NOMO-1 (cell line): ENCODE data around the gene DST.

Source experiments
- DNase-seq, 2 experiments: peaks; one replicate each; lab custom pipeline; 2025; ENCODE audit not compliant: unreplicated experiment in 2 of 2; lab: John Stamatoyannopoulos, UW

The DST gene

DNA sequence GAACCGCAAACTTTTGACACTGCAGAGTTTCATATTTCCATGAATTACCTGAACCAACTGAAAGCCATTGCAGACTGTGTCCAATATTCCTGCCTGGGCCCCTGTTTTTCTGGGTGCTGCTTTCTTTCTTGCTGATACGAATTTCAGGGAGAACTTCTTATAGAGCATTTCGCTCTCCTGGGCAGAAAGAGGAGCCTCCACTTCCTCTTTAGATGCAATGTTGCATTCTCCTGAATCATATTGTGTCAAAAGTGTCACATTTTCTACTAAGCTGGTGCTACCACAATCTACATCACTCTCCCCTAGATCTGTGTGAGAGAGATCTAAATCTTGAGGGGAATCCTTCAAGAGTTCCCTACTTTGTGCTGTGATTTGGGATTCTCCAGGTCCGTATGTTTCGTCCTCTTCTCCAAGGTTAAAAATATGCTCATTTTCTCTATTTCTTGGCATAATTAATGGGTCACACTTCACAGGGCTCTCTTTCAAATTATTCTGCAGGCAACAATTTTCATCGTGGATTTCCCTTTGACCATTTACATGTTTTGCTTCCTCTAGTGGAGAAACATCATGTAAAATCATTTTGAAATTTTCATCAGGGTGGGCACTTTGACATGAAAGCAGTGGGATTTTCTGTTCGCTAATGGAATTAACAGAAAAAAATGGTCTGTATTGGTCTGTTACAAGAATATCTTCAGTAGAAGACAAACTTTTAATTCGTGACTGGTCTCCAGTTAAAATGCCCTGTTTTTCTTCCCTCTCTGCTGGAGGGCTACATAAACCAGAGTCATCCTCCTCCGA is 102.3 kb downstream of the DST start:
- peak; percentile 16 to 63 for DNase-seq

DNA sequence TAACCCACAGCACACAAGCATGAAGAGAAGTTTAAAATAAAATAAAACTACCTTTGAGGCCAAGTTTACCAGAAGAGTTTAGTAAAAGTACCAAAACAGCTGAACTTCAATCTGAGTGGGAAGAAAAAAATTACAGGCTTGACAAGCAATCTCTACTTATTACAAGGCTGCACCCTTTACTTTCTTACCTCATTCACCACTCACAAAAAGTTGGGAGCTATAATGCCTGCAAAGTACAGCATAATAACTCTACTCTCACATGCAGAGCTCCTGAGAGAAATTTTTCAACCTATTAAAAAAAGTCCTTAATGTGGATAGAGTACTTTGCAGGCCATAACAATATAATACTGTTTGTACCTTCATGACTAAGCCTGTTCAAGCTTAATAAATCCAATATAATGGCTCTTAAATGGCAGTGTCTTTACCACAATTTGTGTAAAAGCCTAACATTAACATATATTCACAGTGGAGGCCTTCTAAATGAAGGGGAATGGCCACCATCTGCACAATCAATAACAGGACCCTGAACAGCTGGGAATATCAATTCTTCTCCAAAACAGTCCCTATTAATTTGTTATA is 103.1 kb downstream of the DST start:
- no peak for DNase-seq

DNA sequence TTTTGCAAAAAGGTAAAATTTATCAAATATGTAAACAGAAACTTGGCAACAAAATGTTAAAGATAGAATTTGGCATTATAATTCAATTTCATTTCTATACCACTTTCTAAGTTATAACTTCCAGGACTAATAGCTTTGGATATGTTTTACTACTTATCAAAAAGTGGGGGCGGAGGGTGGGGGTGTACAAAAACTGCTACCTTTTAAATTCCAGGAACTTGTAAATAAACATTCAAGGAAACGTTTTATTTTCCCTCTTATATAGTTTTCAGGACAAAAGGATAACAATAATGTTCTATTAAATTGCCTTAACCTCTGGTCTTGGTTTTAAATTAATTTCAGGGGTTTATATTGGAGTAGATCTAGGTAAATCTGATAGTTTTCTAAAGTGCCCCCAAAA is 103.8 kb downstream of the DST start:
- no peak for DNase-seq

DNA sequence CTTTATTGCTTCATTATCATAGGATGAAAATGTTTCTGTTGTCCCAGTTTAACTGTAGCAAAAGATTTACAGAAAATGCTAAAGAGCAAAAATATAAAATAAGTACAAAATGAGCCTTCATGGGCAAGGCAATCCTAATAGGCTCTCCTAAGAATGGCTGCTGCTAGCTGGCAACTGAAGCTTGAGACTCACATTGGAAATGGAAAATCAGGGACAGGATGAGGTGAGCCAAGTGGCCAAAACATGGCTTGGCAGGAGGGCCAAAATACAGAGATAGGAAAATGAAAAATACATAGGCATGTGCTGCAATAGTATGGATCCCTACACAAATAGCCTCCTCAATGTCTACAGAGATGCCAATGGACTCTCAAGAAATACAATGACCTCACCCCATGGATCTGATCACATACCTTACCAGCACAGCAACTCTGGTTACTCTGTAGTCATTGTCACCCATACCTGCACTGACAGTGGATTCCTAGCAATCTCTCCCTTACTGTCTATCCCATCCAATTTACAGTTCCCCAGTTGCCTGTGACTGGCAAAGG is 105.4 kb downstream of the DST start:
- DNase-seq, result no peak

DNA sequence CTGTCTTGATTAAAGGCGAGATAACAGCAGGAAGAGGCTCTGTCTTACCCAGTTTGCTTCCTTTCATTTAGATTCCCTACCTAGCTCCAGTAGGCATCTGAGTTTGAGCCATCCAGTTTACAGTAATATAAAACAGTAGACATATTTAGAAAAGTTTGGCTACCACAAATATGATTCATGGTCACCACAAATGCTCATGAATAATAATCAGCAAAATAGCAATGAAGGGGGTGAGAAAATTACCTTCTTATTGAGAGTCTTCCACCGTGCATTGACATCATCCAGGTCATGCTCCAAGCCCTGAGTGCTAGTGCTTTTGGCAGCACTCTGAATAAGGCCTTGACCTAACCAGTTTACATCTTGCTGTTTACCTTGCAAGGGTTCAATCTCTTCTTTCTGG is 106.2 kb downstream of the DST start:
- no peak for DNase-seq

DNA sequence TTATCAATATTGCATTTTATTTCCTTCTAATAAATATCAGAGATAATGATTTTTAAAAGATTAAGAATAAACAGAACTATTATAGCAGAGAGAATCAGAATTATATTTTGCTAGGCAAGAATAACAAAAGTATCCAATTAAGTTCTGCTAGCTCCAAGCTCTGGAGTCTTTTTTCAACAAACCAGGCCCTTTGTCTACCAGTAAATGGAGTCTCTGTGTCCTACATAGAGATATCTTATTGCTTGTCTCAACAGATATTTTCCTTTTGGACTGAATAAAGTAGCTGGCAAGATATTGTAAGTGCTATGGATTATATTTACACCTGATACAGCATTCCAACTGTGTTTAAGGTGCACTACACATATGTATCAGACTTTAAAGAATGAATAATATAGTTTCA is 107.1 kb downstream of the DST start:
- no peak for DNase-seq

DNA sequence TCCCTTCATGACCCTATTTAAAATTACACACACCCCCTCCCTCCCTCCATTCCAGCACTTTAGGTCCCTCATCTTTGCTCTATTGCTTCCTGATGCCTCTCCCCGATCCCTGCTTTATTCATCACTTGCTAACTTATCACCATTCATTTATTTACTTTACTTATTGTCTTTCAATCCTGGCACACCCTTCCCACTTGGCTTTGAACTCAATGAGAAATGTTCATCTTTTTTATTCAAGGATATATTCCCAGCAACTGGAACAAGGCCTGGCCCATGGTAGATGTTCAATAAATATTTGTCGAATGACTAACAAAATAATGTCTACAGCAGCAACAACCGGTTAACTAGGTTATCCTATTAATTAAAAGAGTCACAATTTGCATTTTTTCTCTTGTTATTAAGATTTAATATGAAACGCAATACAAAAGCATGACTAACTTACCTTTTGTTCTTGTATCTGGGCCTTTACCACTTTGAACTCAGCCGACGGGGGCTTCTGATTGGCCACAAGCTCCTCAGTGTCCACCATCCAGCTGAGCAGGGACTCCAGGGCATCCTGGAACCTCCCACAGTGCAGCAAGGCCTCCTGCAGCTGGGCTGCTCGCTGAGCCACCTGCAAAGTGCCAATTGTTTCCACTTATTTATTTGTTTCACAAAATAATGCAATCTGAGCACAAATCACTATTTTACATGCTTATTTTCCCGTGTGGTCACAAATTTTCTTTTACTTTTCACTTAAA is 107.8 kb downstream of the DST start:
- no peak for DNase-seq

DNA sequence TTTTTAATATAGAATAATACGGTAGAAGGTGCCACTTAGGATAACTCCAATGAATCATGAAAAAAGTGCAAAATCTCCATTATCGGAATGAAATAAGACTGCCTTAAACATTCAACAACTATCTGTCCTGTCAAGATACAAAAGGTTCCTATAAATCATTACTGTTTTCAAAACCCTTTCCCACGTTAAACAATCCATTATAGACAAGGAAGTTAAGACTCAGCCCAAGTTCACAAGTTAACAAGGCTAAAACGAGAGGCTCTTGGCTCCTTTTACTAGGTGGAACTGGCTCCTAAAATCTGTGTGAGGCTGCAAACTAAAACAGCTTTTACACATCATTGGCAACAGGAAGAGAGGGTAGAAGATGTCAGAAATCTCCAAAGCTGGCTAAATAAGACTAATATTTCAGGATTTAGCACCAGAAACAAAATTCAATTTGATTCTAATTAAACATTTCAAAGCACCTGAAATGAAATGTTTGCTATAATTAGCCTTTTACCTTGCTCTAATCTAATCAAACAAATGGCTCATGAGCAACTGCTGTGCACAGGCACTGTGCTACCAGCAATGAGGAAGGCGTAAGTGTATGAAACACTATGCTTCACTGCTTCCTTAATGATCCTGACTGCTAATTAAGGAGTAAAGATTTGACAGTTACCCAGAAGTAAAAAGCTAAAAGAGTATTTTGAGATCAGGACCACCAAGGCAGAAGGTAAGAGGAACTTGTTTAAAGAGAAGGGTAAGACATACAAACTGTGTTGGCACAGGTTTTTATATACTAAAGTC is 109.7 kb downstream of the DST start:
- DNase-seq, result no peak

DNA sequence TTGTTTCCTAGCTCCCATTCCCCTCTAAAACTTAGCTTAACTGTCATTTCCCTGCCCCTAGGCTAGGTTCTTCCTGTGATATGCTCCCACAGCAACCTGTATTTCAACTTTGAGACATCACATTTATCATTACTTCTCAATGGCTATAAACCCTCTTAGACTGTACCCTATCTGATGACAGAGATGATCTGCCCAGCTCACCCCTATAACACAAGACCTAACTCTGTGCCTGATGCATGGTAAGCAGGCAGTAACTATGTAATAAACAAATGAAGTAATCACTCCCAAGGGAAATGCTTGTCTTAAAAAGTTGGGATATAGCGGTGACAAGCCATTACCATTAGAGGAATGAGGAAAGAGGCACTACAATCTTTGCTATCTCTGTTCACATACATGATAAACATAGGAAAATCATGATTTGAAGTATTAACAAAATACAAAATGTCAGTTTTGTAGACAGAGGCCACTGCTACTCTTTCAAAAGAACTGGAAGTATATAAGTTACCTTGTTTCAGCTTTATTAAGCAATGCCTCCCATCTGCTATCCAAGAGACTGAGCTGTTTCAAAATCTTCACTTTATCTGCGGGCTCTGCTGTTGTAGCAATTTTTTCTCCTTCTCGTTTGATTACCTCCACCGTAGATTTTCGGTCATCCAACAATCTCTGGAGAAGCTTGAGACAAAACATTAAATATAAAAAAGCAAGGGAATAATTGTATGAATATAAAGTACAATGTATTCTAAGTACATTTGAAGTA is 110.7 kb downstream of the DST start:
- DNase-seq, result no peak

DNA sequence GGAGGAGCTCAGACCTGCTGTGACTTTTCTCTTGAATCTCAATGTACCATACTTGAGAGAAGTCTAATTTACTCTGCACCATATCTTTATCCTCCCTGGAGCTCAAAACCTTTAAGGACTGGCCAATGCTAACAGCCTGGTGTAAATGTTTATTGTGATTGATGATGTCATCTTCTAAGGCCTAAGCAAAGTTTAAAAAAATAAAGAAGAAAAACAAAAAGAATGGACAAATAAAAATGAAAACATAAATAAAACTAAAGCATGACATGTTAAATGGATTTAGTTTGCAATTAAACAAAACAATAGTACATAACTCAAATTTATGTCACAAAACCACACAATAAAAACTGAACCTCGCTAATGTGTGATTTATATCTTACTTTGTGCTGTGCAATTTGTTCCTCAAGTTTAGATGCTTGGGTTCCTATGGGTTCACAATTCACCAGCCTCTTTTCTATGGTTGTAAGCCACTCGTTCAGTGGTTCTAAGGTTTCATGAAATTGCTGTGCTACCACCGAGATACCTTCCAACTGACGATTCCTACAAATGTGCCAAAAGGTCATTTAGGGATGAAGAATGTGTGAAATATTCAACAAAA is 113.0 kb downstream of the DST start:
- DNase-seq, result no peak

DNA sequence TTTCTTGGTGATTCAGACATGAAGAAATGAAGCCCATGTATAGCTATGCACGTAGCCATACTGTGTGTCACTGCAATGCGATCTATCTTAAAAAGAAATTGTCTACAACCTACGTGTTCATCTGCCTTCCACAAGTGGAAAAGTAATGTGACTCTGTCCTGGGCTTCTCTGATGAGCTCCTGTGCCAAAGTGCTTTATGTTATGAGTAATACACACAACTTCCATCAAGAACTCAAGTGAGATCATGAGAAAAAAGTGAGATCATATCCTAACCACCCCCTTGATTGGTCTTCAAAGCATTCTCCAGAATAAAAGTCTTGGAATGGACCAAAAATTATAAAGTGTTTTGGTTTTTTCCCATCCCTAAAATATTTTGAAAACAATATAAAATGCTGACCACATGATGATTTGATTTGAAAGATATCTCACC is 114.3 kb downstream of the DST start:
- no peak for DNase-seq

DNA sequence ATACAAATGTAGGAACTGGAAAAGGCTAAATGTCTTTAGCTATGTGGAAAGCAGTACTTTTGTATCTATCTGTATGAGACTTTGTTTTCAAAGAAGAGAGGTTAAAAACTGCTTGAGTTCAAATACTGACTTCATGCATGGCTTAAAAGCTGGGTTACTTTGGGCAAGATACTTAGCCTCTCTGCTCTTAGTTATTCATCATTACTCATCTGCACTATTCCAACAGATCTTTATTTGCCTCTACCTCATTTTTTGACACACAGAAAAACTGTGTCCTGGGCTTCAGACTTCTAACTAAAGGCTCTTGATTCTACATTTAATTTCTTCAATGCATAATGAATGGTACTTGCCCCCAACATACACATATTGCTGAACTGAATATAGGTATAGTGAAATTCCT is 114.8 kb downstream of the DST start:
- DNase-seq, result no peak

DNA sequence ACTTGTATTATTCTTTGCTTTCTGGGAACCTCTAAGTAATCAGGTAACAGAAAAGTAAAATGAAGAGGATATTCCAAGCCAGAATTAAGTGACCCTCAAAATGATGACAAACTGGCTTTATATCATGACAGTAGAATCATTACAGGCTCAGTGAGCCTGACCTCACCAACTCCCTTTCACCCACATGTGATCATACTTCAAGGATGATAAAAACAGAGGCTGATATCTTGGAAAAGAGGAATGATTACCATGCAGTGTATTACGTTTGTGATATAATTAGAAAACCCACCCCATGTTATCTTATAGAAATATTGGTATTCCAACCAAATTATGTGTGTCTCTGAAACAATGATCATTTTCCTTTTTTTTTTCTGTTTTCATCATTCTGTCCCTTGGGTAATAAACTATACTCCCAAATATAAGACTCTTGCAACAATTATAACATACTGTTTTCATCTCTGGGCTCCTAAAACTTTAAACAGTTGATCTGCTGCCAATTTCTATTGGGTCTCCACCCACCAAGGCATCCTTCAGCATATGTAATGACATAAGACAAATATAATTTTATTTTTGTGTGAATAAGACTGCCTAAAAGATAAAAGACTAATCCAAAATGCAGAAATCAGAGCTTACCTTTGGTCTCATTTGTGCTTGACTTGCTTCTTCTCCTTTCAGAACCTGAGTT is 115.7 kb downstream of the DST start:
- DNase-seq, result no peak

DNA sequence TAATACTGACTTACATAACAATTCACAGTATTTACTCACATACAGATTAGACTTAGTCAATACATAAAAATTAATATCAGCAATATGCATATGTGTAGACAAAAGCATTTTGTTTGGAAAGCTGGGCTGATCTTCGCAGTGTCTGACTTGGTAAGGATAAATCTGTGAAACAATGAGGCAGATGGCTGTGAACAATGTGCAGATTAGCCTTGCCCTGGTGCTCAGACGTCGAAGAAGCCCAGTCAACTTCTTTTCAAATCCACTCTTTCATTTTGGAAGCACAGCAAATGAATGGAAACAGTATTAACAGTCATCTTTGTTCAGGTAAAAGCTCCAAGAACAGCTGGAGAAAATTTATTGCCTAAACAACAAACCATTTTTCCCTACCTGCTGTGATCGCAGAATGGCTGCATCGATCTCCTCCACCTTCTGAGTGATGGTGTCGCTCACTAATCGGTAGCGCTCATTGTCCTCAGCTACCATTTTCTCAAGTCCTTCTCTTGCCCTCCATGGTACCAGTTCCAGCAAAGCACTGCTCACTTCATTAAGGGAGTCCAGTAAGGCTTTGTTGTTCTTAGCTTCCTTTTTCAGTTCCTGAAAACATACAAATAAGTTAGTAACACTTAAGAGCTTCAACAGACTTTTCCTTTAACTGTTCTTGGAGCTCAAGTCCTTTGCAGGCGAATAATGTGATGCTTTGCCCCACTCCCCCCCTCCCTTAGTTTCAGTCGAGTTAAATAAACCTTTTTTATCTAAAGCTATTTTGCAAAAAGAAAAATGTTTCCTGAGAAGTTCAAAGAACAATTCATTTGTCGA is 116.5 kb downstream of the DST start:
- DNase-seq, result no peak

DNA sequence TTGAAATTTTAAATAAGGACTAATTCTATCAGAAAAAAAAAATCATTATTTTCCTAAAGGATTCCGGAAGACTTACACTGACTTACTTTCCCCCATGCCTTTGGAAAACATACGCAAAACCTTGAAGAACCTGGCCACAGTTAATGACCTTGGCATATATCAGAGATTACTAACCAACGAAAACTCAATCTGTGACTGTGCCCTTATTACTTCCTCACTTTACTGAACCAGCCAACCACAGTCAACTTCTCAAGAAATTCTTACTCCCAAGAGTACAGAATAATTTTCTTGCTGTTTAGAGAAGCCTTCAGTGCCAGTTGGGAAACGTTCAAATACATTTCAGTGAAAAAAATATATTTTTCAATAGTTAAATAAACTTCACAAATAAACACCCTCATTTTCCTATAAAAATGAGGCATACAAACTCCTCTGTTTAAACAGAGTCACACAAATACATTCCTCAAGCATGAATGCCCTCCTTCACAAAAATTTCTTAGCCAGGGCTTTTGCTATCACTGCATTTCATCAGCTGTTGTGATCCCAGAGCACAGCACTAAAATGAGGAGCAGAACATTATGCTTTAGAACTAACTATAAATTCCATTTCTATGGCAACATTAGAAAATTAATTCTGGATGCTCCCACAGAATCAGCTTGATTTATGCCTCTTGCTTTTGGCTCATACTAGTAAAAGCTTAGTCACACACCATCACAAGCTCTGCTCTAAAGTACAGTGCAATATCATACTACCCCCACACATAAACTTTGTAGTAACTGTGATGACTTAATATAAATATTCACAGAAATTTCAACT is 117.6 kb downstream of the DST start:
- no peak for DNase-seq

DNA sequence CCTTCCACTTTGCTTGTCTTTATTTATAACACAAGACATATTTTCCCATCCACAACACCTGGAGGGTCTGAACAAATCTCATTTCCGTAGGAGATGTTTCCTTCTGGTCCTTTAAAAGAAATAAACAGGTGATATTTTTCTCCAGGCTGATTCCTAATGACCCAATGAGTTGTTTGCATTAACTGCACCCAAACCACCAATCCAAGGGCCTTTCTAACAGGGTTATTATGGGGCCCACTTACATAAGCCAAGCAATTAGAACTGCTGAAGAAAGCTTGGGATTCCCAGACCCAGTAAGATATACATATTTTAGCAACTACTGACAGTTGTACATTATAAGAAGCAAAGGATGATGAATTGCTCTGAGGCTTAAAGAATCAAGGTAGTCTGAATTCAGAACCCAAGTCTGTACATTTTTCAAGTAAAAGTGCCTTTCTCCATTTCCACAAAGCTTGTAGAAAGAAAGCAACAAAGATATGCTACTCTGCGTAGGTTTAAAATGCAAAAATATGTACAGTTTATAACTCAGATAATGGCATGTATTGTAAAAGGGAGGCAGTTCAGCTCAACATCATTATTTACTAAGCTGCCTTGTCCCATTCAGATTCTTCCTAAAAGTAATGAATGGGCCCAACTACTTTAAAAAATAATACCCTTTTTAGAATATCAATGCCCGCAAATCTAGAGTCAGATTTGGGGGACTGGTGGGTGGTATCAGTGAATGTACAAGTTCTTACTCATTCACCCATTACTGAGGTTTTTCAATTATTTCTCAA is 120.0 kb downstream of the DST start:
- DNase-seq, result no peak

DNA sequence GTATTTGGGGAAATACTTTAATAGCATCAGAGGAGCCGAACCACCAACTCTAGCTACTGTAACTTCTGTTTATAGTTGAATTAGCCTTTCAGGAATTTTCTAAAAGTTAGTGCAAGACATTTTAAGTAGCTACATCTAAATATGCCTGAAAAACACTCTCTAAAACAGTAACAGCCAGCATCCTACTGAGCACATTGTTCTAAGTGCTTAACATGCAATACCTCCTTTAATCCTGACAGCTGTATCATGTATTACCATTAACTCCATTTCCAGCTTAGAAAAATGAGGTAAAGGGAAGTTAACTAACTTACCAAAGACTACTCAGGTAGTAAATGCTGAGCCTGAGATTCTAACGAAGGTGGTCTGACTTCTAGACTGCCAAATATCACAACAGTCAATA is 120.7 kb downstream of the DST start:
- DNase-seq, result no peak
